Mammary epithelial cell (primary cell): Measurements from ENCODE around the gene PRM2.

Experiments used
- CTCF ChIP-seq, 2 donors: IDR thresholded peaks in 1 of 2; conservative IDR thresholded peaks in 1 of 2; 2 replicates each; pipeline ENCODE4 v1.5.1; 2011 to 2012; ENCODE audit warnings: inconsistent platforms in 2 of 2, low read length in 2 of 2, mild to moderate bottlenecking in 2 of 2, control low read depth in 1 of 2, low read depth in 1 of 2; ENCODE audit not compliant: insufficient read depth in 1 of 2; ENCODE audit errors: extremely low read depth in 1 of 2
- EZH2 ChIP-seq: IDR thresholded peaks from 2 replicates; pipeline ENCODE4 v1.6.1; 2012; ENCODE audit warnings: low read length, inconsistent platforms, borderline replicate concordance

- TF ChIP-seq CTCF (conservative IDR thresholded peaks at IDR 0.05 in 1 of 2, IDR thresholded peaks at IDR 0.05 in 1 of 2; ENCODE audit: extremely low read depth in 1 of 2, insufficient read depth in 1 of 2, low read depth in 1 of 2, low read length in 2 of 2) (no peak), EZH2 (no peak)
Observed at GRCh38 chr16:11264155-11264832, 12.0 kb downstream of the PRM2 start.
